NCI-H1105 (cell line): ENCODE results near the gene SPATA21.

ENCODE experiments used
- DNase-seq: peaks from one replicate; lab custom pipeline; 2025; lab: John Stamatoyannopoulos, UW

The SPATA21 gene

DNA sequence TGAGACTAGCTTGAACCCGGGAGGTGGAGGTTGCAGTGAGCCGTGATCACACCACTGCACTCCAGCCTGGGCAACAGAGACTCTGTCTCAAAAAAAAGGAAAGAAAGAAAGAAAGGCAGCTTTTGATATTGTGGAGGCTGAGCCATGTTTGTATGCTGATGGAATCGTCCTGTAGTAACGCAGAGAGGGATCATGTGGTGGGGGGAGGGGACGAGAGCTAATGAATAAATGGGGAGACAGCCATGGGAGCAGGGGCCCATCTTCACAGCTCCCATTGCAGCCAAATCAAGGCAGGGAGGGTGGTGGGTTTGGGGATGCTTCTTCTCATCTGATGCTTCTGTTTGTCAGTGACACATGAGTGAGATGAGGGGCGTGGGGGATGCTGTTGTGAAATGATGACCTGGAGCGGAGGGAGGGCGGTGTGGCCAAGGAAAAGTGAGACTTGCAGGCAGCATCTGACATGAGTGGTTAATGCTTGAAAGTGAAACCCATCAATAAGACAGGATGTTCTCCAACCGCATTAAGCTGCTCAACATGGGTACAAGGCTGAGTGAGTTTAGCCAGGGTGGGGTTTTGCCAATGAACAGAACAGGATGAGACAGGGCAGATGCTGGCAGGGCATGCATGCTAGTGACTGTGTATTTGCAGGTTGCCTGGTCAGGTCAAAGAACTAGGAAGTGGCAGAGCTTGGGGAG, 16.7 kb downstream of the SPATA21 start:
- no peak for DNase-seq

DNA sequence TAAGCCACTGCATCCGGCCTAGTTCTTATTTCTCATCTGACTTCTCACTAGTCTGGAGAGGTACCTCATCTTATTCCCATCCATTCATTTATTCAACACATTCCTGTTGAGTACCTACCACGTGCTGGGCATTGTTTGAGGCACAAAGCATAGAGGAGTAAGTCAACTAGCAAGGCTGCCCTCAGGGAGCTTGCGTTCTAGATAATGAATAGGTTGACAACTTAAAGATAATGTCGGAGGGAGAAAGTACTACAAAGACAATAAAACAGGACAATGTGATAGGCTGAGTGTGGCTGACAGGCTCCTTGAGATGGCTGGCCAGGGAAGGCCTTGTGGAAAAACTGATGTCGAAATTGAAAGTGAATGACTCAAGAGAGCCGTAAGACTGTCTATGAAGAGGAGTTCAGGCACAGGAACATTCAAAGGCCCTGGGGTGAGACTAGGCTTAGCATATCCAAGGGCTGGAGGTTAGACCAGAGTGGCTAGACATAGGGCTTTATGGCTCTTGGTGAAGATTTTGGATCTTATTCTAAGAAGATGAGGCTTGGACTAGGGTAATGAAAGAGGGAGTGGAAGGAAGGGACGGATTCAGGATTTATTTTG, 18.3 kb downstream of the SPATA21 start:
- no peak for DNase-seq

DNA sequence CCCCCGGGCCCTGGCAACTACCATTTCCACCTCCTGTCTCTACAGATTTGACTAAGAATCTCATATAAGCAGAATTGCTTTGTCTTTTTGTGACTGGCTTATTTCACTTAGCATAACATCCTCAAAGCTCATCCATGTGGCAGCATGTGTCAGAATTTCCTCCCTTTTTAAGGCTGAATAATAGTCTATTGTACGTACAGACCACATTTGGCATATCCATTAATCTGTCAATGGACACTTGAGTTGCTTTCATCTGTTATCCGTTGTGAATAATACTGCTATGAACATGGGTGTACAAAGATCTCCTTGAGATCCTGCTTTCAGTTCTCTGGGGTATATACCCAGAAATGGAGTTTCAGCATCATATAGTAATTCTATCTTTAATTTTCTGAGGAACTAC, 24.0 kb downstream of the SPATA21 start:
- DNase-seq = no peak

DNA sequence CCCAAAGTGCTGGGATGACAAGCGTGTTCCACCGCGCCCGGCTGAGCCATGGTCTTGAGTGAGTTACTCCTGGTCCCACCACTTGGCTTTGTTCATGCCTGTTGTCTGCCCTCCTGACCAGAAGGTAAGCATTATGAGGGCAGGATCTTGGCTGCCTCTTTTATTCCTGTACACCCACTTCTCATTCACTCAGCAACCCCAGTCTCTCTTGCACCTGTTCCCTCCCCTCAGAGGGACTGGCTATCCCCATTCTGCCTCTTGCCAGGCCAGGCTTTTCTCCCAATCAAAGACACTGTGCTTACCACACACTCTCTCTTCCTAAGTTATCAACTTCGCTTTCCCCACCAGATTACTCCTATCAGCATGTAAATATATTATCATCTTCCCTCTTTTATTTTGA, 26.4 kb downstream of the SPATA21 start:
- no peak for DNase-seq

DNA sequence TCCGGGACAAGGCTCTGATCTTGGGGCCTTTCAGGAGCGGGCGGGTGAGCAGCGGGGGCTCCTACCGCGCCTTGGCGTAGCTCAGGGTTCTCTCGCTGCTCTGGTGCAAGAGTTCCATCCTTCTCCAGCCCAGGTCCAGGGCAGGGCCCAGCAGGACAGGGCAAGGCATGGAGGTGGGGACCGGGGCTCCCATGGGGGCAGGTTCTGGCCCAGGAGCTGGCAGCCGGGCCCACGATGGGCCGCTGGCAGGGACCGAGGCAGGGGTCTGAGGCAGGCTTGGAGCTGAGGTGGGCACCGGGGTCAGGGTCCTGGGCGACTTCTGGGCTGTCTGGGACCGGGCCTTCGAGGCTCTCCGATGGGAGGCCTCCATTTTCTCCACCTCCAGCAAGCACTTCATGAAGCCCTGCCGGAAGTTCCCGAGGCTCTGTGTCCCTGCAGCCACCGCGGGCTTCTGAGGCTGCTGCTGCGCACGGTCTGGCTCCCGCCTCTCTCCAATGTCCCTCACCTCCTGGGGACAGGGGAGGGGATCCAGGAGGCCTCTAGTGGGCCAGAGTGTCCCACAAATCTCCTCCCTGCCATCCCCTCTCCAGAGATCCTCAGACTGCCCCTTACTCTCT, 27.6 kb downstream of the SPATA21 start:
- DNase-seq = no peak

DNA sequence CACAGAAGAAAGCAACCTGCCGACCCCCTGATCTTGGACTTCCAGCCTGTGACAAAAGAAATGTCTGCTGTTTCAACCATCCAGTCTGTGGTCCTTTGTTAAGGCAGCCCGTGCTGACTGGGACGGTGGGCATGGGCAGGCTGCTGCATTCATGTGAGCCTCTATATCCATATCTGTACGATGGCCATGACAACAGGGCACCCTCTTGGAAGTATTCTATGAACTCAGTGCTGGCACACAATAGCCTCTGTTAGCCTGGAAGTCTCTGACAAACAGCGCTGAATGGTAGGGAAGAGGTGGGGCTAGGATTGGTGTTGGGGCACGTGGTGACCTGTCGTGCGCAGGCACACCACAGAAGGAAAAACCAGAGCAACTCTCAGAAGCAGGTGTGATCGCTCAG, 30.4 kb downstream of the SPATA21 start:
- DNase-seq = no peak

DNA sequence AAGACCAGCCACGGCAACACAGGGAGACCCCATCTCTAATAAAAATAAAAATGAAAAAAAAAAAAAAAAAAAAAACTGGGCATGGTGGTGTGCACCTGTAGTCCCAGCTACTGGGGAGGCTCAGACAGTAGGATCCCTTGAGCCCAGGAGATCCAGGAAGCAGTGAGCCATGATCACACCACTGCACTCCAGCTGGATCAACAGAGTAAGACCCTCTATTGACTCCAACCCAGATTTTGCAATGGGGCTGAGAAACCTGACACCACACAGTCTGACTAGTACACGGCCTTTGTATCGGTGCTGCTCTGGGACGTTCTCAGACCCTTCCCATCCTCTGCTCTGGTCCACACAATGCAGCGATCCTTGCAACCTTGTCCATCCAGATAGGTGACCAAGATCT, 31.8 kb downstream of the SPATA21 start:
- no peak for DNase-seq

- no peak for DNase-seq
These were observed 34.5 kb downstream of the SPATA21 start for GRCh38 chr1:16402742-16403141.

- DNase-seq = no peak
These were observed 38.8 kb downstream of the SPATA21 start for GRCh38 chr1:16398371-16398953.

GRCh38 chr1:16397120-16397519, 40.1 kb downstream of the SPATA21 start:
- no peak for DNase-seq

DNA sequence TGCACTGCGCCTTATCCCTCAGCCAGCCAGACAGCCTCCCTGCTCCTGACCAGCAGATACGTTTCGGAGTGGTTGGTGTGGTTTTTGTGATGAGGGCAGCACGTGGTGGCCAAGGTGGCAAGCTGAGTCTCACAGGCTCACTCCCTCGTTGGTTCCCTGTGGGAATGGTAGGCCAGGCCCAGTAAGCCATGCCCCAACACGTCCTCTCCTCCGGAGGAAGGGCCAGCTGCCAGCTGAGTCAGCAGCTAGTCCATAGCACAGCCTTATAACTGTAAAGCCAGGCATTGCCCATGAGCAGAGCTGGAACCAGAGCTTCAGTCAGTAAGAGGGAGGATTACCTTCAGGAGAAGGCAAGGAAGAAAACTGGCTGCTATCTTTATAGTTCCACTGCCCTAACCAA, 40.6 kb downstream of the SPATA21 start:
- peak; percentile 4 for DNase-seq

GRCh38 chr1:16394977-16395376, 42.2 kb downstream of the SPATA21 start:
- DNase-seq = no peak

GRCh38 chr1:16393570-16394521, 43.4 kb downstream of the SPATA21 start:
- DNase-seq = no peak

DNA sequence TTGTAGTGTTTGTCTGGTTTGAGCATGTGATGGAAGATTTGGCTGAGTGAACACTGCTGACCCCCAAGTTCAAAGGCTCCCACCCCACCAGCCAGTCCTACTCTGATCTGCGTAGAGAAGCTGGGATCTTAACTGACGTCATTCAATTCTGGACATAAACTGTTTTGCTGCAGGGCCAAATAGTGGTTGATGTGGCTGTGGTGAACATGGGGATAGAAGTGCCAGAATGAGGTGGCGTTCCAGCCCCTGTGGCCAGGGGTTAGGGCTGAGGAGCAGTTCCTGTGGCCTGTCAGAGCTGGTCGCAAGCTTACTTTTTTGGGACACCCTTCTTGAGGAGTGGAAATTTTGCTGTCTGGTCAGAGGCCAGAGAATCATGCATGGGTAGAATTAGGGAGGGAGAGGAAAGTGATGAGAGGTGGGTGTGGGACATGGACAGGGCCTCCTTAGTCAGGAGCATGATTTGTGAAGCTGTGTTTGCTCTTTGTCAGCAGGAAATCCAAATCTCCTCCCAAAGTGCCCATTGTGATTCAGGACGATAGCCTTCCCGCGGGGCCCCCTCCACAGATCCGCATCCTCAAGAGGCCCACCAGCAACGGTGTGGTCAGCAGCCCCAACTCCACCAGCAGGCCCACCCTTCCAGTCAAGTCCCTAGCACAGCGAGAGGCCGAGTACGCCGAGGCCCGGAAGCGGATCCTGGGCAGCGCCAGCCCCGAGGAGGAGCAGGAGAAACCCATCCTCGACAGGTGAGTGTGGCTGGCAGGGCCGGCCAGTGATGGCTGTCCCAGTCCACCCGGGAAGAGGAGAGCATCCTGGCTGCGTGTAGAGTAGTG, 44.3 kb downstream of the SPATA21 start:
- no peak for DNase-seq

- no peak for DNase-seq
These were observed 45.8 kb downstream of the SPATA21 start for GRCh38 chr1:16391411-16391810.

- no peak for DNase-seq
These were observed 49.7 kb downstream of the SPATA21 start for GRCh38 chr1:16387201-16388188.

DNA sequence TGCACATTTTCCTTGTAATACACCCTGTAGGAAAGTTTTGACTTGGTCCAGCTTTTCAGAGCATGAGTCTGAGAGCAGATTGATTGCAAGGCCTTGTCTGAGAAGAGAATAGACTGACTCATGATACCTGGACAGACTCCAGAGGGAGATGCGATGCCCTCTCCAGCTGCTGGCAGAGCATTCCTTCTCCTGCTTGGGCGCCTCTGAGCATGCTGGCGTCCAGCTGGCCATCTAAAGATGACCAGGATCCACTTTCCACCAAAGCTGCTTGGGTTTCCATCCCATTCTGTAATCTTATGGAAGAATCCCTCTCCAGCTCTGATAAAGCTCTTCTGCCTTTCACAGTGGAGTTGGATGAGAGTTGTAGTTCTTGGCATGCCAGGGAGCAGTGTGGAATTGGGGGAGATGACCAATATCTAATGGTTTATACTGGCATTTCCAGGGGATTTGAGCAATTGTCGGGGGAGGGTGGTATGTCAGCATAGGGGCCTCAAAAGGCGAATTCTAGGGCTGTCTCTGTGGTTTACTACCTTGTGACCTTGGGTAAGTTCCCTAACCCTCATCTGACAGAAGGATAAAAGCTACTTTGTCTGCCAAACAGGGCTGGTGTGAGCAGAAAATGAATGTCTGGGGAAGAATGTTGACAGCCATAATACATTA, 50.6 kb downstream of the SPATA21 start:
- no peak for DNase-seq

DNA sequence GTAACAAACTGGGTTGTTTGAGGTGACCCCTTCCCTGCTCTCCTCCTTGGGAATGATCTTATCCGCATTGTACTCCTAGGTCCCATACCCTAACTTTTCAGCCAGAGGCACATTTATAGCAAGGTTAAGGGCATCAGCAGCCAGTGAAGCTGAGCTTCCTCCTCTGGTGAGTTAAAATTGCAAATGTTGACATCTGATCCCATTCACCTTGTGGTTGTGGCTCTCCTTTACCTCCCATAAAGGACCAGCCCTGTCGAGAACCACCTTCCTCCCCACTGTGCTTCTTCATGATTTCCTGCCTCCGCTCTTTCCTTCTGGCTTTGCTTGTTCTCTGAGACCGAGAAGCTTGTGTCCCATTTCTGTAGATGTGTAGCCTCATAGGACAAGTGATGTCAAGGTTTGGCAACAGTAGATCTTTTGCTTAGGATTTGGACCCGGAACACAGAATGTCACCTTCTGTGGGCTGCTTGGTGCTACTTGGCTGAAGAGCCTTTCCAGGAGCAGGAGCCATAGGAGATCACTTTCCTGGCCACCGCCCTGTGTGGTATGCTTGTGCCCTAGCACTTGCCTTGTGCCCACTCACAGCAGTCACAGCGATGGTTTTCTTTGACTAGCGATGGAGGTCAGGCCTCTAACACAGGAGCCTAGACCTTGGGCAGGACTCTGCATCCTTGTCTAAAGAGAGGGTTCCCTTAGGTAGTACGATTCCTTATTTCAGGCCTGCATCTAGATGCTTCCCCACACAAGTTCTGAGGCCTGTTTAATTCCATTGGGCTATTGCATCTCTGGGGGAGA, 51.4 kb downstream of the SPATA21 start:
- no peak for DNase-seq

GRCh38 chr1:16383888-16384287, 53.3 kb downstream of the SPATA21 start:
- no peak for DNase-seq
